SK-N-SH (cell line): ENCODE results near the gene CELF5. TPM values are rescaled to one million over a fixed set of nuclear protein-coding genes. Genes with fewer than 3 reads are reported as not detected.

ENCODE experiments used
- CTCF ChIA-PET: fragments of 300-600, 350-600 bp; formaldehyde crosslinking; extraction: SDS; loops from one replicate; lab custom pipeline; 2021; lab: Yijun Ruan, JAX
- POLR2A ChIA-PET: fragments of 350-600 bp; sonication (Branson Sonifier 250); formaldehyde crosslinking; extraction: SDS; loops from one replicate; lab custom pipeline; 2020; ENCODE audit warnings: antibody characterized with exemption, inconsistent platforms; lab: Yijun Ruan, JAX
- DNase-seq: peaks from one replicate; pipeline ENCODE4 v3.0.0; 2012
- H2AFZ ChIP-seq: fragments of 200-600 bp; sonication (generic); 2 replicates; pipeline ENCODE4 v1.8.1; 2016; ENCODE audit warnings: antibody characterized with exemption, mild to moderate bottlenecking, low read depth
- H3F3A ChIP-seq: fragments of 200-600 bp; sonication (generic); replicated peaks from 2 replicates; pipeline ENCODE3; 2016; ENCODE audit warnings: antibody characterized with exemption, mild to moderate bottlenecking; ENCODE audit not compliant: insufficient read depth
- H3K27ac ChIP-seq, 2 experiments: fragments of 200-500 bp in 1 of 2; fragments of 200-600 bp in 1 of 2; sonication (Bioruptor generic) in 1 of 2; sonication (generic), shearing (Covaris generic) in 1 of 2; 2 replicates each; pipeline versions ENCODE4 v1.5.1 to v1.6.1; 2014 to 2016; ENCODE audit warnings: low read depth in 2 of 2, inconsistent platforms in 1 of 2, low read length in 1 of 2, mild to moderate bottlenecking in 1 of 2, mixed read lengths in 1 of 2
- H3K27me3 ChIP-seq: fragments of 200-600 bp; sonication (generic), shearing (Covaris generic); 2 replicates; pipeline ENCODE4 v1.6.1; 2016; ENCODE audit warnings: mixed run types; ENCODE audit not compliant: insufficient read depth
- H3K36me3 ChIP-seq, 2 experiments: fragments of 200-500 bp in 1 of 2; fragments of 200-600 bp in 1 of 2; sonication (Bioruptor generic) in 1 of 2; sonication (generic) in 1 of 2; replicated peaks in 1 of 2; 2 replicates each; pipeline versions ENCODE3 to v1.5.1; 2014 to 2016; ENCODE audit warnings: low read length in 1 of 2, mild to moderate bottlenecking in 1 of 2; ENCODE audit not compliant: insufficient read depth in 2 of 2, control insufficient read depth in 1 of 2
- H3K4me1 ChIP-seq, 2 experiments: fragments of 200-500 bp in 1 of 2; fragments of 200-600 bp in 1 of 2; sonication (Bioruptor generic) in 1 of 2; sonication (generic), shearing (Covaris generic) in 1 of 2; 2 replicates each; pipeline versions ENCODE4 v1.5.1 to v1.6.1; 2014 to 2016; ENCODE audit warnings: low read depth in 1 of 2, low read length in 1 of 2, mixed run types in 1 of 2; ENCODE audit not compliant: insufficient read depth in 2 of 2, control insufficient read depth in 1 of 2
- H3K4me2 ChIP-seq: fragments of 200-600 bp; sonication (generic), shearing (Covaris generic); 2 replicates; pipeline ENCODE4 v1.6.1; 2017; ENCODE audit warnings: mixed run types
- H3K4me3 ChIP-seq, 2 experiments: fragments of 200-500 bp in 1 of 2; fragments of 200-600 bp in 1 of 2; sonication (Bioruptor generic) in 1 of 2; sonication (generic), shearing (Covaris generic) in 1 of 2; 2 replicates each; pipeline versions ENCODE4 v1.5.1 to v1.8.1; 2014 to 2016; ENCODE audit warnings: low read depth in 2 of 2, inconsistent platforms in 1 of 2, low read length in 1 of 2, mild to moderate bottlenecking in 1 of 2, mixed read lengths in 1 of 2, moderate library complexity in 1 of 2
- H3K79me2 ChIP-seq: fragments of 200-600 bp; sonication (generic); 2 replicates; pipeline ENCODE4 v1.8.1; 2017; ENCODE audit warnings: mild to moderate bottlenecking; ENCODE audit not compliant: insufficient read depth
- H3K9ac ChIP-seq: fragments of 200-600 bp; sonication (generic); 2 replicates; pipeline ENCODE4 v1.6.1; 2017; ENCODE audit warnings: mixed run types
- H3K9me2 ChIP-seq: fragments of 200-600 bp; sonication (generic); 2 replicates; pipeline ENCODE4 v1.6.1; 2017; ENCODE audit warnings: mixed run types
- H3K9me3 ChIP-seq: fragments of 200-600 bp; sonication (generic); 2 replicates; pipeline ENCODE4 v1.6.1; 2017; ENCODE audit warnings: mixed run types, mild to moderate bottlenecking, moderate library complexity
- H4K20me1 ChIP-seq: fragments of 200-600 bp; sonication (generic); 2 replicates; pipeline ENCODE4 v1.6.1; 2017; ENCODE audit warnings: mild to moderate bottlenecking, mixed run types; ENCODE audit not compliant: insufficient read depth
- CHD2 ChIP-seq: fragments of 150-350 bp; IDR thresholded peaks from 2 replicates; pipeline ENCODE4 v1.6.1; 2018; ENCODE audit warnings: low read length; ENCODE audit not compliant: partially characterized antibody
- CTCF ChIP-seq: fragments of 200-600 bp; sonication (generic); IDR thresholded peaks from 2 replicates; pipeline ENCODE4 v1.6.1; 2017; ENCODE audit warnings: antibody characterized with exemption, mild to moderate bottlenecking, moderate library complexity
- ELF1 ChIP-seq: IDR thresholded peaks from 2 replicates; pipeline ENCODE4 v1.4.0; 2012
- EP300 ChIP-seq, 2 experiments: IDR thresholded peaks; 2 replicates each; pipeline versions ENCODE4 v1.4.0 to v1.6.1; 2012; ENCODE audit warnings: borderline replicate concordance in 1 of 2, low read depth in 1 of 2, low read length in 1 of 2
- FOXJ3 ChIP-seq: sonication (generic); formaldehyde crosslinking; IDR thresholded peaks from 2 replicates; pipeline ENCODE4 v1.5.1; 2020; ENCODE audit warnings: mild to moderate bottlenecking, missing genetic modification reagents
- GABPA ChIP-seq: IDR thresholded peaks from 2 replicates; pipeline ENCODE4 v1.4.0; 2012; ENCODE audit warnings: low read depth, mild to moderate bottlenecking
- GATA2 ChIP-seq: sonication (generic); formaldehyde crosslinking; IDR thresholded peaks from 2 replicates; pipeline ENCODE4 v1.5.0; 2020; ENCODE audit warnings: mild to moderate bottlenecking, missing genetic modification reagents
- JUND ChIP-seq: IDR thresholded peaks from 2 replicates; pipeline ENCODE4 v1.4.0; 2012
- MAX ChIP-seq: IDR thresholded peaks from 2 replicates; pipeline ENCODE4 v1.4.0; 2012; ENCODE audit warnings: low read depth
- MXI1 ChIP-seq: IDR thresholded peaks from 2 replicates; pipeline ENCODE4 v1.6.1; 2012; ENCODE audit warnings: mild to moderate bottlenecking, low read depth, low read length, improper control_type of control experiment
- NFIC ChIP-seq: IDR thresholded peaks from 2 replicates; pipeline ENCODE4 v1.4.0; 2012; ENCODE audit warnings: borderline replicate concordance
- NRF1 ChIP-seq: IDR thresholded peaks from 2 replicates; pipeline ENCODE4 v1.6.1; 2012; ENCODE audit warnings: low read depth, mild to moderate bottlenecking, low read length
- POLR2AphosphoS5 ChIP-seq: IDR thresholded peaks from 2 replicates; pipeline ENCODE4 v1.6.1; 2012; ENCODE audit warnings: low read depth, low read length
- RAD21 ChIP-seq: IDR thresholded peaks from 2 replicates; pipeline ENCODE4 v1.6.1; 2012; ENCODE audit warnings: mild to moderate bottlenecking, low read length
- RCOR1 ChIP-seq: fragments of 150-350 bp; IDR thresholded peaks from 2 replicates; pipeline ENCODE4 v1.6.1; 2017; ENCODE audit warnings: antibody characterized with exemption, low read length
- RXRA ChIP-seq: IDR thresholded peaks from 2 replicates; pipeline ENCODE4 v1.4.0; 2012; ENCODE audit warnings: low read depth, mild to moderate bottlenecking, borderline replicate concordance
- SIN3A ChIP-seq: IDR thresholded peaks from 2 replicates; pipeline ENCODE4 v1.6.1; 2012; ENCODE audit warnings: low read depth, mild to moderate bottlenecking, low read length, moderate library complexity, borderline replicate concordance
- SMC3 ChIP-seq: IDR thresholded peaks from 2 replicates; pipeline ENCODE4 v1.6.1; 2012; ENCODE audit warnings: low read depth, low read length, improper control_type of control experiment
- TEAD4 ChIP-seq: IDR thresholded peaks from 2 replicates; pipeline ENCODE4 v1.4.0; 2012; ENCODE audit warnings: mild to moderate bottlenecking, borderline replicate concordance; ENCODE audit not compliant: insufficient read depth
- USF2 ChIP-seq: fragments of 150-350 bp; IDR thresholded peaks from 2 replicates; pipeline ENCODE4 v1.6.1; 2017; ENCODE audit warnings: antibody characterized with exemption, low read length, low read depth, borderline replicate concordance
- YY1 ChIP-seq: IDR thresholded peaks from 2 replicates; pipeline ENCODE4 v1.4.0; 2012; ENCODE audit warnings: low read depth, mild to moderate bottlenecking
- WGBS: methylation state at CpG from one replicate; pipeline ENCODE4 v1.1.6; 2017; ENCODE audit warnings: low lambda C conversion rate; 5-methylcytosine and 5-hydroxymethylcytosine counted together
- polyA plus RNA-seq, 3 experiments: library from polyadenylated mRNA; depleted of rRNA; stranded (reverse); fragments of >200 nt; gene quantifications; 2 replicates each; pipeline ENCODE4 v1.2.3, GENCODE V29; 2012
- TF ChIP-seq, protein P1 (sequence below): IDR thresholded peaks from 2 replicates; pipeline ENCODE4 v1.6.1; 2012; ENCODE audit warnings: mild to moderate bottlenecking, low read depth, low read length, moderate library complexity

The CELF5 gene
- polyA plus RNA-seq, 1 of the 3 experiments (the other 2 are of a cell fraction), result 0.33 TPM

DNA sequence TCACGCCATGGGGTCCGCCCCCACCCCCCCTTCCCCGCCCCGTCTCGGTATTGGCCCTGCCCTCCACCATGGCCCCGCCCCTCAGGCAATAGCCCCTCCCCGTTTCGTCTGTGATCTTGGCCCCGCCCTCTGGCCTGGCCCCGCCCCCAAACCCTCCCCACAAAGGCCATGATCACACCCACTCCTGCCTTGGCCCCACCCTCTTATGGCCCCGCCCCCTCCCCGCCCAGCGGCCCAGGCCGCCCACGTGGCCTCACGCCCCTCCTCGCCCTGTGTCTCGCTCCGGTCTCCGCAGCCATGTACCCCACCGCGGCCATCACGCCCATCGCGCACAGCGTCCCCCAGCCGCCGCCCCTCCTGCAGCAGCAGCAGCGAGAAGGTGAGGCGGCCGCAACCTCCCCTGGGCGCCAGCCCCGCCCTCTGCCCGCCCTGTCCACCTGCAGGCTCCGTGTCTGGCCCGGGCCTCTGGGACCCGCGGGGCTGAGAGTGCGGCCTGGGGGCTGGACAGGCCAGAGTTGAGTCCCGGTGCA is 61.3 kb downstream of the CELF5 start:
- no peaks in the 10 kb centered on the region for H3K36me3 ChIP-seq
- no peak overlapping the region for H3K4me3 ChIP-seq
- DNase-seq, result peak; percentile 91
- no peaks in the 10 kb centered on the region for H3K9me2 ChIP-seq
- no peaks in the 10 kb centered on the region for H3K9me3 ChIP-seq
- H4K20me1 ChIP-seq, result no peaks in the 10 kb centered on the region
- 78% methylated on average over 28 of the region's 40 CpGs for WGBS
- H3K79me2 ChIP-seq, result no peaks in the 10 kb centered on the region
- H2AFZ ChIP-seq, result no peak overlapping the region
- no peaks in the 10 kb centered on the region for H3F3A ChIP-seq
- H3K4me2 ChIP-seq, result no peak overlapping the region
- TF ChIP-seq RCOR1 (no peak), MAX (no peak), SIN3A (no peak), MXI1 (no peak), POLR2AphosphoS5 (no peak), GATA2 (no peak), NRF1 (no peak), USF2 (no peak), TEAD4 (no peak), EP300 (IDR thresholded peaks at IDR 0.05; ENCODE audit: borderline replicate concordance in 1 of 2, low read depth in 1 of 2, low read length in 1 of 2) (no peak), YY1 (no peak), ELF1 (no peak), JUND (no peak), GABPA (no peak), RAD21 (no peak), SMC3 (no peak), RXRA (no peak), CHD2 (no peak), FOXJ3 (CRISPR knock-in tag) (no peak)
- CTCF ChIA-PET, result no interaction called here
- no peak overlapping the region for H3K27ac ChIP-seq
- no peaks in the 10 kb centered on the region for H3K4me1 ChIP-seq
- H3K27me3 ChIP-seq, result no peaks in the 10 kb centered on the region; the same call in 1 of the 2 replicates
- H3K9ac ChIP-seq, result no peak overlapping the region
- POLR2A ChIA-PET, result no interaction called here

DNA sequence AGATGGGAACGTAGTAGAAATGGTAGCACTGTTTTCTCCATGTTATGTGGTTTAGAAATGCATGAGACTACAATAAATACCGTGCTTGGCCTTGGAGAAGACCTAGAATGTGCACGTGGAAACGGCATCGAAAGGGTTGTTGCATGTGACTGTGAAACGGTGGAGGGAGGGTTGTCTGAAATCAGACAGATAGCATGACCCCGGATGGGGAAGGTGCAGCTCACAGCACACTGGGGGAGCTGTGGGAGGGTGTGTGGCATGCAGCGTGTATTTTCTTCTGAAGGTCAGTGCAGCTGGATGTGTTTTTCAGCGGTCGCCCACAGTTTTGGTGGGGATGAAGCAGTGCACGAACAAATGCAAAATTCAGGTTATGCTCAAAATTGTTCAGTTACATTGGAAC is 63.4 kb downstream of the CELF5 start:
- Histone ChIP-seq H3K9me3 (no peaks in the 10 kb centered on the region), H3K9me2 (no peaks in the 10 kb centered on the region), H3K79me2 (no peaks in the 10 kb centered on the region), H3K4me2 (no peak overlapping the region), H3F3A (no peaks in the 10 kb centered on the region), H3K27me3 (no peaks in the 10 kb centered on the region; the same call in 1 of the 2 replicates), H3K9ac (no peak overlapping the region), H3K4me3 (no peak overlapping the region), H3K4me1 (no peaks in the 10 kb centered on the region), H2AFZ (no peak overlapping the region), H3K36me3 (no peaks in the 10 kb centered on the region), H3K27ac (no peak overlapping the region), H4K20me1 (no peaks in the 10 kb centered on the region)
- 74% methylated on average over 11 of the region's 11 CpGs for WGBS
- DNase-seq, result peak; percentile 10
- TF ChIP-seq YY1 (no peak), CTCF (no peak), ELF1 (no peak), NFIC (no peak)
- TF ChIP-seq, protein P1, sequence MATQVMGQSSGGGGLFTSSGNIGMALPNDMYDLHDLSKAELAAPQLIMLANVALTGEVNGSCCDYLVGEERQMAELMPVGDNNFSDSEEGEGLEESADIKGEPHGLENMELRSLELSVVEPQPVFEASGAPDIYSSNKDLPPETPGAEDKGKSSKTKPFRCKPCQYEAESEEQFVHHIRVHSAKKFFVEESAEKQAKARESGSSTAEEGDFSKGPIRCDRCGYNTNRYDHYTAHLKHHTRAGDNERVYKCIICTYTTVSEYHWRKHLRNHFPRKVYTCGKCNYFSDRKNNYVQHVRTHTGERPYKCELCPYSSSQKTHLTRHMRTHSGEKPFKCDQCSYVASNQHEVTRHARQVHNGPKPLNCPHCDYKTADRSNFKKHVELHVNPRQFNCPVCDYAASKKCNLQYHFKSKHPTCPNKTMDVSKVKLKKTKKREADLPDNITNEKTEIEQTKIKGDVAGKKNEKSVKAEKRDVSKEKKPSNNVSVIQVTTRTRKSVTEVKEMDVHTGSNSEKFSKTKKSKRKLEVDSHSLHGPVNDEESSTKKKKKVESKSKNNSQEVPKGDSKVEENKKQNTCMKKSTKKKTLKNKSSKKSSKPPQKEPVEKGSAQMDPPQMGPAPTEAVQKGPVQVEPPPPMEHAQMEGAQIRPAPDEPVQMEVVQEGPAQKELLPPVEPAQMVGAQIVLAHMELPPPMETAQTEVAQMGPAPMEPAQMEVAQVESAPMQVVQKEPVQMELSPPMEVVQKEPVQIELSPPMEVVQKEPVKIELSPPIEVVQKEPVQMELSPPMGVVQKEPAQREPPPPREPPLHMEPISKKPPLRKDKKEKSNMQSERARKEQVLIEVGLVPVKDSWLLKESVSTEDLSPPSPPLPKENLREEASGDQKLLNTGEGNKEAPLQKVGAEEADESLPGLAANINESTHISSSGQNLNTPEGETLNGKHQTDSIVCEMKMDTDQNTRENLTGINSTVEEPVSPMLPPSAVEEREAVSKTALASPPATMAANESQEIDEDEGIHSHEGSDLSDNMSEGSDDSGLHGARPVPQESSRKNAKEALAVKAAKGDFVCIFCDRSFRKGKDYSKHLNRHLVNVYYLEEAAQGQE, result no peak
- POLR2A ChIA-PET, result no interaction called here
- CTCF ChIA-PET, result interaction anchor here (1.1 to 1.7 kb wide), 3 partner anchors 12 to 17 kb away, joined by 3 to 5 read pairs (median 3); no protein-coding TSS in a partner anchor
